ENCODE measurements around the gene ANKRD31. TPM values are rescaled to one million over a fixed set of nuclear protein-coding genes. Genes with fewer than 3 reads are reported as not detected.

ANKRD31 gene
- polyA plus RNA-seq, 3 donors: 0.40 to 0.68 (median 0.49) TPM

DNA sequence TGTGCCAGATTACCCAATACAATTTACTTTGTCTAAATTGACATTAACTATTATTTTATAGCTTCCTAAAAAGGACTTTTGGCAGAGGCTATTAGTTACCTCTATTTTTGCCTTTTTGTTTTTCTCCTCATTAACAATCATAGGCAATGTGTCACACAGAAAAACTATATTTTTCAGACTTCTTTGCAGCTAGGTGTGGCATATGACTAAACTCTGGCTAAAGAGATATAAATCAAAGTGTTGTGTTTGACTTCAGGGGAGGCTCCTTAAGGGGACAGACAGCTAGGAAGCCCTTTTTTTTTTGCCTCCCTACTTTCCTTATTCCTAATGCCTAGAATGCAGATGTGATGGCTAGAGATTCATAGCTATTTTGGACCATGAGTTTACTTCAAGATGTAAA, 164.6 kb downstream of the ANKRD31 start:
- no peak for DNase-seq (ENCODE audit: low read depth in 3 of 3, low spot score in 2 of 3)

DNA sequence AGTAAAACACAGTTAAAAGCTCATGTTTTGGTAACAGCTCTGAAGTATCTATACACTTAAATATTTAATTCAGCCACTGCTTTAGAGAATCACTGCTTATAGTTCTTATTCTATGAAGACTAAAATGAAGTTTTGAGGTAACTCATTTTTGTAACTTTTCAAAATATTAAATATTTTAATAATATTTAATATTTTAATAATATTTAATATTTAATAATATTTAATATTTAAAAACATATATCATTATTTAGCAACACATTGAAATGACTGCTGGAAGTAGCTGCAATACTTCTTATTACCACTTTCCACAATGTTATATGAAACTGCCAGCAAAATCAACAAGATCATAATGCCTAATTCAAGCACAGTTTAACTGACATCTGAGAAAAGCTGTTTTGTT, 165.6 kb downstream of the ANKRD31 start:
- no peak for DNase-seq (ENCODE audit: low read depth in 3 of 3, low spot score in 2 of 3)

DNA sequence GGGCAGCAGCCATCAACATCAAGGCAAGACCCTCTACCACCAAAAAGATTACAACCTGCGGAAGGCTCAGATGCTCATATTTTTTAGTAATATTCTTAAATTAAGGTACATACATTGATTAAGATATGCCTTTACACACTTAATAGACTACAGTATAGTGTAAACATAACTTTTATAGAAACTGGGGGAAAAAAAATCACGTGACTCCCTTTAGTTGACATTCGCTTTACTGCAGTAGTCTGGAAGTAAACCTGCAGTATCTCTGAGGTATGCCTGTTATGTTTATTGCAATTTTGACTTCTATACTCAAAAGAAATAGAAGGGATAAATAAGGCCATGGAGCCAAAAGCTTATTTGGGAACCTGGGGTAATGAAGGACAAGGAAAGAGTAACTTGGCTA, 169.2 kb downstream of the ANKRD31 start:
- DNase-seq (ENCODE audit: low read depth in 3 of 3, low spot score in 2 of 3): no peak

DNA sequence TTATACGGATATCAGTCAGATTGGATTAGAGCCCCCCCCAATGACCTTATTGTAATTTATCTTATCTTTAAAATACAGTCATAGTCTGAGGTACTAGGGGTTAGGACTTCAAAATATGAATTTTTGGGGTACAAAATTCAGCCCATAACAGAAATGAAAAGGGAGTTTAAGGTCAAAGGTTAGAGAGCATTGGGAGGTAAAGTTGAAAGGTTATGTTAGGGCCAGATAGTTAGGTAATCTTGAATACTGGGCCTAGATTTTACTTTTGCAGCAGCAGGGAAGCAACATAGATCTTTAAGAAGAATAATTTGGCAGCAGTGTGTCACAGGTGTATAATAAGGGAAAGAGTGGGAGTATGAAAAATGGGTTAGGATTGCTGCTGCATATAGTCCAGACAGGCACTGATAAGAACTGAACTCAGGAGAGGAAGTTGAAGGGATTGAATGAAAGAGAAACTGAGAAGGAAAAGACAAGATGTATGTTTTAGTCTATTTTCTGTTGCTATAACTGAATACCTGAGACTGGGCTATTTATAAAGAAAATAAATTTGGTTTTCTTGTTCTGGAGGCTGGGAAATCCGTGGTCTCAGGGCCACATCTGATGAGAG, 173.7 kb downstream of the ANKRD31 start:
- DNase-seq (ENCODE audit: low read depth in 3 of 3, low spot score in 2 of 3): no peak

DNA sequence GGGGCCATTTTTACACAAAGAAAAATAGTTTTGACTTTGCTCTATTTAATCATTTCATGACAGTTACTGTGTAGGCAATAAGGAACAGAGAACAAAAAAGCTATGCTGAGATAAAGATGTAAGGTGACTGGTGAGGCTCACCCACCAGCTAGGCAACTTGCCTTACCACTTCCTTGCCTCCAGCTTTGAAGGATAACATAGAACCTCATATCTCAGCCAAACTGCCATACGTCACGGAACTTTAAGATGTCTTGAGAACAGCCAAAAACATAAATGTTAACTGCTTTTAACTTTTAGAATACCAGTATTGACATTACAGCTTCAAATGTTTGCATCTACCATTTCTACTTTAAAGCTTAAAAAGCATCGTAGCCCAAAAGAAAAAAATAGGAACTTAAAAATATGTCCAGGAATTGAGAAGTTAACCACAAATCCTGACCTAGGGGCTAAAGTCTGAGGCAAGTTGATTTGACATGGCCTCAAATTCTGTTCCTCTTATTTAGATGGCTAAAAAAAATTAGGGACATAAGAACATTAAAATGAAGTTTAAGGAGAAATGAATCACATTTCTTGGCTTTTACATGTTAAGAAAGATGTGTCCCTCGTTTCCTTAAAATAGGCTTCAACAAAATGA, 176.6 kb downstream of the ANKRD31 start:
- DNase-seq (ENCODE audit: low read depth in 3 of 3, low spot score in 2 of 3): no peak

DNA sequence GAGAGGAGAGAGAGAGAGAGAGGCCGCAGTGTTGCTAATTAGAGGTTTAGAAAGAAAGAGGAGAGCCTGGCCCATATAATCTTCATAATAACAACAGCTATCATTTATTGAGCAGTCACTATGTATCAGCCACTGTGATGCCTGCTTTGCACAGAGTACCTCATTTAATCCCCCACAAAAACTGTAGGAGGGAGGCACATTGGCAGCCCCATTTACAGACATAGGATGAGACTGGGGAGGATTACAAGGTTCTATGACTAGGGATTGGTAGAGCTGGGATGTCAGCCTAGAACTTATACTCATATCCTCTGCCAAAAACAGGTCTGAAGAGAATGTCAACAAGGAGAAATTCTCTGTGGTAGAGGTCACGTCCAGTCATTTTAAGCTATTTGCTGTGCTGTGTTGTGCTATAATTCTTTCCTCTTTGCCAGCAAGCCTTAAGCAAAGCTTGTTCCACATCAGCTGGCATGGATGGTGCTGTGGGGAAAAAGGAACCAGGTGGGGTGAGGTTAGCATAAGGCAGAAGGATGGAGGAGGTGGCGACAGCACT, 177.6 kb downstream of the ANKRD31 start:
- DNase-seq (ENCODE audit: low read depth in 3 of 3, low spot score in 2 of 3): no peak

DNA sequence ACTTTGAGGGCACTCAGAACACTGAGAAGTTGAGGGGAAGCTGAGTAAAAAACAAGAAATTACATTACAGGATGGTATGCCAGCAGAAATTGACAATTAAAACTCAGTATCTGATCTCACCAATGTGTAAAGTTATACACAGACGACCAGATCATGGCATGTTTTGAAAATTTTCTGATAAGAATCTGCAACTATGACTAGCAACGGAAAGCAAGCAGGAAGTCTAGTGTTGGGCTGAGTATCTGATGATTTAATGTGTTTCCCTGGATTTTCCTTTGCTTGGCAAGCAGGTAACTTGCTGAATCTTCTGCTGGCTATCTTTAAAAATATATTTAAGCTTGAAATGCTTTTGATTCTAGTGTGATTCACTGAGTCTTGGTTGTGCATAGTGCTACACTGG, 179.1 kb downstream of the ANKRD31 start:
- DNase-seq (ENCODE audit: low read depth in 3 of 3, low spot score in 2 of 3): no peak

DNA sequence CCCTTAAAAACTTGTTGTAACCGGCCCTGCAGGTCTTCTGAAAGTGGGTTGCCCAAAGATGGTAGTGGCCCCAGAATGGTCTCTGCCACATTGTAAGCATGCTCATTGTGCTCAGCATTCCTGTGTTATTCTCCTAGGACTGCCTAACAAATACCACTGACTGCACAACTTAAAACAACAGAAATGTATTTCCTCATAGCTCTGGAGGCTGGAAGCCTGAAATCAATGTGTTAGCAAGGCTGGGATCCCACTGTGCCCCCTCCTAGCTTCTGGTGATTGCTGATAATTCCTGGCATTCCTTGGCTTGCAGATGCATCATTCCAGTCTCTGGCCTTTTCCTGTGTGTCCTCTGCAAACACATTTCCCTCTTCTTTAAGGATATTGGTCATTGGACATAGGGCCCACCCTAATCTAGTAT, 180.9 kb downstream of the ANKRD31 start:
- DNase-seq (ENCODE audit: low read depth in 3 of 3, low spot score in 2 of 3): no peak

DNA sequence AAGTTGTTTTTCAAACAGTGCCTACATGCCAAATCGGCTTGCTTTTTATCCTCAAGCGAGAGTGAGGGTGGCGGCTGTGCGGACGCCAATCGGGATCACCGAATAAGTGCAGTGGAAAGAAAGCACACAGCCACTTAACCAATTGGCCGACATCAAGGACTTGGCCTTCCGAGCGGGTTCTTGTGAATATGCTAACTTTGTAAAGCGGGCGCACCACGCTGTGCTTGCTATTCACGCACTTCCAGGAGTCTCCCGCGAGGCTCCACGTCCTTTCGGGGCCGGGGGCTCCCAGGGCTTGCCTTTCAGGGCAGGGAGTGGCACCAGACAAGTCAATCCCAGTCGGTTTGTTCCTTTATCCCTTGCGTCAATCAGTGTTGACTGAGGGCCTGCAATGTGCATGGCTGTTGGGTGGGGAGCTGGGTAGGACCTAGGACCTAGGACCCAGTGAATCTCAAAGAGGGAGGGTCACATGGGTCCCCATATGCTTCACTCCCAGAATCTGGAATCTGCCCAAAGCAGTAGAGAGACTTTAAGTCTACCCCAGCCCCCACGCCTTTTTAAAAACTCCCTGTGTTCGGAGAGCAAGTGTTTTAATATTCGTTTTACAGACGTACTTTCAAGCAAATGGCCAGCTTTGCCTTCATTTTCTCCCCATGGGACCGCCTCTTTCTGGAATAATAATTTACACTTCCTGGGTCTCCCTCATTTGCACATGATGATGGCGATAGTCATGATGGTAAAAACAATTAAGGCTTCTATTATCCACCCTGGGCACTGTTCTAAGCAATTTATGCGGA, 182.3 kb downstream of the ANKRD31 start:
- peak in 1 of 3 donors; percentile 44 for DNase-seq (ENCODE audit: low read depth in 3 of 3, low spot score in 2 of 3)

DNA sequence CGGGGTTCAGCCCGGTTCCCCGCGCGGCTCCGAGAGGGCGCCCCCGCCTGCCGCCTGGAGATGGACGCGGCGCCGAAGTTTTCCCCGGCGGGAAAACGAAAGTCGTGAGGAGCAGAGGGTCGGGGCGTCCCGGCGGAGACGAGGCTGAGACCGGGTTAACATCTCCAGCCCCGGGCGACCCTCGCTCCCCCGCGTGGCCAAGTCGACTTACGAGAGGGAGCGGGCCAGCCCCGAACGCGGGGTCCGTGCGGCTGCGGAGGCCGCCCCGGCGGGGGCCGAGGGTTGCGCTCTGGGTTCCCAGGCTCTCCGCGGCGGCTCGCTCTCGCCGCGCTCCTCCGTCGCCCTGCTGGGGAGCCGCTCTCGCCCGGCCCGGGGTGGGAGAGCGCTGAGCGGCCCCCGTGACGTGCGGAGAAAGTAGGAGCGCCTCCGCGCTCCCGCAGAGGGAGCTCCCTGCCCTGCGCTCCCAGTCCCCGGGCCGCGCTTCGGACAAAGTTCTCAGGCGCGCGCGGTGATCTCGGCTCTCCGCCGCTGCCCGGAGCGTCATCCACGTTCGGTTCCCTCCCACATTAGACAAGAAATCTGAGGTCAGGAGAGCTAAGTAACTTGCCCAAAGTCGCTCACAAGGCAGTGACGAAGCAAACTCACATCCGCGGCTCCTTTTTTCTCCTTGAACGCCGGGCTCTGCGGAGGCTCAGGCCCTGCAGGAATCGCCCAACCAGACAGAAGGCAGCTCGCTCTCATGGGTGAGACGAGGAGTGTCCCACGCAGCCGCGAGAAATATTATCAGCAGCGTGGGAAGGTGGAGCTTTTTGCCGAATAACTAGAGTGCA, 183.2 kb downstream of the ANKRD31 start:
- peak in 1 of 3 donors; percentile 68 for DNase-seq (ENCODE audit: low read depth in 3 of 3, low spot score in 2 of 3)

DNA sequence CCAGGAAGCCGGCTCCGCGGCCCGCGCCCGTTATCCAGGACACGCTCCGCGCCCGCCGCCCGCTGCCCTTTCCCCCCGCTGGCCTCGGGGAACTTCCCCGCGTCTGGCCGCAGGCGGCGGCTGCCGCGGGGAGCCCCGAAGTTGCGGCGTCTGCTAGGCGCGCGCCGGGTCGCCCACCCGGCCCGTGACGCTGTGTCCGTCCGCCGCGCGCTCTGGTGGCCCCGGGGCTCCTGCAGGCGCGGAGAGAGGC, 183.7 kb downstream of the ANKRD31 start:
- DNase-seq (ENCODE audit: low read depth in 3 of 3, low spot score in 2 of 3): no peak

DNA sequence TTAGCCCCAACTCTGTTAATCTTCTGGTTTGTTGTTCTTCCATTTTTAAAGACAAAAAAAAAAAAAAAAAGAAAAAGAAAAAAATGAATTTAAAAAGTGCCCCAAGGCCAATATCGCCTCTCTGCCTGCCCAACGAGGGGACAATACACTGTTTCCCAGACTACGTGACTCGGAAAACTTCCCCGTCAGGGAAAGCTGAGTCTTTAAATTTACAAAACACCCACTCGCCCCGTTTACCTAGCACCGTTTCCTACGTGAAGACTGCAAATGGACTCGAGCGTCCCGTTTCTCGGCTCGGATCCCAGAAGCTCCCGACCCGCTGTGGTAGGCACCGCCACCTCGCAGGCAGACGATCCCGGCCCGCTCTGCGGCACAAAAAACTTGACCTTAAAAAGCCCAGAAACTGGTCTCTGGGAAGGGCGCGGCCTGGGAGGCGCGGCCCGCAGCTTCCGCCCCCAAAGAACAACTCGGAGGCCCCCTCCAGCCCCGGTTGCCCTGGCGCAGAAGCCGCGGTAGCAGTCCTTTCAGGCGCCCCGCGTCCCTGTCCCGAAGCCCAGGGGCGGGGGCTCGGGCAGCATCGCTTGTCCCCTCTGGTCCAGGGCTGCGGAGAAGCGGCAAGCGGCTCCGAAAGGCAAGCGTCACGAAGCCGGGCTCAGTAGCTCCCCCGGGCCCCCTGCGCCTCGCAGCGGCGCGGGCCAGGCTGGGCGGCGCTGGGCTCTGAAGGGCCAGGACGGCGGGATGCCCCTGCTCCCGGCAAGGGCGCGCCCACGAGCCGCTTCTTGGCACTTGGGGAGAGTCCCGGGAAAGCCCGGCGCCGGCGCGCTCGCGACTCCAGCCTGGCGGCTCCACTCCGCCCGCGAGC, 184.3 kb downstream of the ANKRD31 start, which contains the start of gene GCNT4:
Gene GCNT4 (minus strand): TSS at position 367 of the 862 bp plus-strand sequence. CDS start 22,521 bp downstream, outside the sequence.
- DNase-seq (ENCODE audit: low read depth in 3 of 3, low spot score in 2 of 3): no peak

DNA sequence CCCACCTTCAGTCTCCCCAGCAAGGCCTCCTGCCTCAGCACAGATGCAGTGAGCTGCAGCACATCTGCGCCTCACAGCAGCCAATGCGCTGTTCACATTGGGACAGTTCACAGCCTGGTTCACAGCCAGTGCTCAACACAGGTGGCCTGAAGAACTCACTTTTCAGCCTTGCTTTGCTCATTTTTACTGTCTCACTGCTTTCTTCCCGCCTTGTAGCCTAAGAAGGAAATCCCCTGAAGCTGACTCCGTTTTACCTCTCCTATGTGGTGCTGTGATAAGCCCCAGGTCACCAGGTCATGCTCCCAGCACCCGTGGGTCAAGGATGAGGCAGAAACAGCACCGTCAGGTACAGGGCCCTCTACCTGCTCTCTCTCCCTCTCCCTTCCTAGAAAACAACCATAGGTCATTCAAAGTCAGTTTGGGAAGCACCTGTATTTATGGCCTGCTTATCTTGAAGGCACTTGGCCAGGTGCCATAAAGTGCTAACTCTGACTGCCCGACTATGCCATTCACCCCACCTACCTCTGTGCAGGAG, 185.4 kb downstream of the ANKRD31 start:
- no peak for DNase-seq (ENCODE audit: low read depth in 3 of 3, low spot score in 2 of 3)

DNA sequence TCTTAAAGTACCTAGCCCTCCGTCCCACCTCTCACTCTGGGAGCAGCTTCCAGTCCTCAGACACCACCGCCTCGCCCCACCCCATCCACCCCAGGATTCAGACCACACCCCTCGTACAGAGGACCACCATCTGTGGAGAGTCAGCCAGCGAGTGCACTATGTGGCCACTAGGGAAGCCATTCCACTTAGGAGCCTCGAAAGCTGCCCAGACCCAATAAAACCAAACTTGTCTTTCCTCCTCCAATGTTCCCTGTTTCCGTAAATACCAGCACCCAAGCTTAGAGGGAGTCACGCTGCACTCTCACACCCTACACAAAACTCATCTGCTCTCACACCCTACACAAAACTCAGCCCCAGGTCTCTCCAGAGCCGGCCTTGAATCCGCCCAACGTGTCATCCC, 186.3 kb downstream of the ANKRD31 start:
- DNase-seq (ENCODE audit: low read depth in 3 of 3, low spot score in 2 of 3): no peak

DNA sequence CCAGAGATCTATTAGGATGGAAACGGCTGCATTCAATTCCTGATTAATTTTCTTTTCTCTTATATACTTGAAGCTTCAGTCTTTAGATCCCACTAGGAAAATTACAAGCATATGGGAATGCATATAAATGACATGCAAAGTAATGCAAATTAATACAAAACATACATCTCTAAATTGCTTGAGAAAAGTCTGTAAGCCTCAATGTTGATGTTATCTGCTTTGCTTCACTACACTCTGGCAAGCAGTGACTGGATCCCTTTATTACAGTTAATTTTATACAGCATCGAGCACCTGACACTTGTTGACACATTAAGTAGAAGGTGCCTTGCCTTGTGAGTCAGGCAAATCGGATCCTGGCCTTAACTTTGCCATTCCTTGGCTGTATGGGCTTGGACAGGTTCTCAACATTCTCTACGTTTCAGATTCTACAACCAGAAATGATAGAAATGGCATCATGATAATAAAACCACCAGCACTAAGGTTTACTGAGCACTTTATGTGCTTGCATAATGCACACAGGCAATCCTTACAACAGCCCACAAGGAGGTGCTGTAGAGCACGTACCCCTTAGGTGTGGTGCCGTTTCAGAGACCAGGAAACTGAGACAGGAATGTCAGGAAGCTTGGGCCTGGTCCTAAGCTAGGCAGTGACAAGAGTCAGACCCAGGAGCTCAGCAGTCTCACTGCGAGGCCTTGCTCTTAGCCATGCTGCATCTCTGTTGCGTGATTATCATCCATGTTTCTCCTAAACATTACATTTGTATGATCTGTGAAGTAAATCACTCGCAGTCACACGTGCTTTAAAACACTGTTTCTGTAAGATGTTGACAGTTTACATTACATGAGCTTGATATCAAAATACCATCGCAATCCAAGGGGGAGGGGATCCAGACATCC, 187.0 kb downstream of the ANKRD31 start:
- DNase-seq (ENCODE audit: low read depth in 3 of 3, low spot score in 2 of 3): no peak

DNA sequence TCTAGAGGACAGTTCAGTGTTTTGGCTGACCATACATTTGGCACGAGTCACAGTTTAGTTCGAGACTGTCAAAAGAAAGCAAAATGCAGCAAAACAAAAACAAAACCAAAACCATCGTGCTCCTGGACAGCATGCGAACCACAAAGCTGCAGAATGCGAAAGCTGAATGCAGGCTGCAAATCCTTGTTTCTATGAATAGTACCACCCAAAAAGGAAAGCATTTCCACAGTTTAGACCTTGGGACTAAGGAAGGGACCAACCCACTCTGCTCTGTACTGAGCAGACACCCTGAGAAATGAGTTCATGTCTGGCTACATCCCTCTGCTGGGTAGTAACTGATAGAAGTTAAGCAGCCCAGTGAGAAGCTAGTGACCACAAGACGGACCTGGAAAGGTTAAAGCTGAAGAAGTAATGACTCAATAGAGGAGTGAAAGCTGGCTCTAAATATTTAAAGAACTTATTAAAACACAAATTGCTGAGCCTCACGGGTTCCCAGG, 188.2 kb downstream of the ANKRD31 start:
- DNase-seq (ENCODE audit: low read depth in 3 of 3, low spot score in 2 of 3): no peak

DNA sequence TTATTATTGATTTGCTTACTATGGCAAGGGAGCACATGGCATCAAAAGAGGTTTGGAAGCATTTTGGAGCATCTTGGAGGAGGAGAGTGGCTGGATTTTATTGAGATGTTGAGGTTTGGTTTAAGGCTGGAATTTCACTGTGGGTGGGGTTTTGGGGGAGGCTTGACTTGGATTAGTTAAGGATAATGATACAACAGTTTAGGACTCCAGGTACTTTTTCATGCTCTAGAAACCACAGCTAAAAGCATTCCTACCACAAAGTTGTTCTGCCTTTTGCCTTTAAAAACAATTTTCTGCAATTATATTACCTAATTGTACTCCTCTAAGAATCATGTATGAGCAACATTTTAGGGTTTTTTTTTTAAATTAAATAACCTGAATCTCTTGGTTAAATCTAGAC, 189.3 kb downstream of the ANKRD31 start:
- DNase-seq (ENCODE audit: low read depth in 3 of 3, low spot score in 2 of 3): no peak

DNA sequence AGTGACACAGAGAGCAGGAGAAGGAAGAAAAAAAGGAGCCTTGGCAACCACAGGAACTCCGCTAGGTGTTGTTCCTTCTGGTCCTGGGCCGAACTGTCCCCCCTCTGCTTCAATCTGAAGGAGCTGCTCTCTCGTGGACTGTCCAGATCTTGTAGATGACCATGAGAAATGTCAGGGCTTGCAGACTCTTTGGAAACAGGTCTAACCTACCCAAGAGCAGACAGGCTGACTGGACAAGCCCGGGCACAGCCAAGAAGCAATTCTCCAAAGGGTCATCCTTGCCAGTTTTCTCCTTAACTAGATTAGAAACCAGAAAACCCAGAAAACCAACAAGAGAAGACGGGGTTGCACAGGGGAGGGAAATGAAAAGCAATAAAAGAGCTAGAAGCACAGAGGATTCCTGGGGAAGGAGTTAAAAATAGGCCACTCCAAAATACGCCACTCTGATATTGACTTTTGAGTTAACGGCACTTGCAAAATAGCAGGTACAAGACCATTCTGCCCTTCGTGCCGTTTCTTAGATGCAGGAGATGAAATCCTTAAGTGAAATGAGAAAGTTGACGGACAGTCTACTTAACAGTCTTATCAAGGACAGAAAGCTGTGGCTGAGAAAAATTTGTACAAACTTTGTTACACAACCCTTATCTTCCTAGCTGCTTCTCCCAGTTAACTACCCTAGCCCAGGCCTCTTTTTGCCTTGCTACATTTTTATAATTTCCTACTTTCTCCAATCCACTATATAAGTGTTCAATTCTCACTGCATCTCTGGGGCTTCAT, 190.1 kb downstream of the ANKRD31 start:
- DNase-seq (ENCODE audit: low read depth in 3 of 3, low spot score in 2 of 3): no peak
